ENCODE measurements around the gene HOXC13.

The HOXC13 gene

DNA sequence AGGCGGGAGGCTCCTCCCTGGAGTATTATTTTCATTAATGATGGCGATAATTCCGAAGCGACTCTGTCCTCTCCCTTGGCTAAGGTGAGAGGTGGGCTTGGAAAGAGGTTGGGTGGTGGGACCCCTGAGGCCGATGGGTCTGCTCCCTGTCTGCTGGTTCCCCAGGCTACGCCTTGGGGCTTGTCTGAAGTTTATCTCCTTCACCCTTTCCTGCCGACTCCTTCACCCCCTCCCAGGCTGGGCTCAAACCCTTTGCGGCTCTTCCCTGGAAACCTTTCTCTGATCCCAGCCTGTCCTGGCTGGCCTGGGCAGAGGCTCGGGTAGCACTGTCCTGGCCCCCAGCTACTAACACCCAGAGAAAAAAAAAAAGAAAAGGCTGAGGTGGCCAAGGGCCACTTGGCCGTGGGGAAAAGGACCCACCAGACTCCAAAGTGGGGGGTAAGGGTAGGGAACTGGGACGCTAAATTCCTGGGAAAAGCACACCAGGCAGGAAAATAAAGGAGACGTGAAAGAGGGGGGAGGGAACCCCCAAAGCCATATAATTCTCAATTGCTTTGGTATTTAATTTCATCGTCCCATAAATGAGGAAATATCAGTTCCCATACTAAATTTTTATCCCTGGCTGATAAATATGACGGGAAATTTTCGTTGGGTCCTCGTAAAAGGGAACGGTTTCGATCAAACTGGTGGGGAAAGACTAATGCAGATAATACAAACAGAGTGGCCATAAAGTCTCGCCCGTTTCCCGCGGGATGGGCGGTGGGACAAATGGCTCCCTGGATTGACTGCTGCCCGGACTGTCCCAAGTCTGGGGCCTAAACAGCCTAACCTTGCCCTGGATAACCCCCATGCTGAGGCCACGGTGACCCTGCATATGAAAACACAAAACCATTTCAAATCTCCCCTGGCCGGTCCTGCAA is 44.3 kb downstream of the HOXC13 start:
- DNase-seq: no peak

DNA sequence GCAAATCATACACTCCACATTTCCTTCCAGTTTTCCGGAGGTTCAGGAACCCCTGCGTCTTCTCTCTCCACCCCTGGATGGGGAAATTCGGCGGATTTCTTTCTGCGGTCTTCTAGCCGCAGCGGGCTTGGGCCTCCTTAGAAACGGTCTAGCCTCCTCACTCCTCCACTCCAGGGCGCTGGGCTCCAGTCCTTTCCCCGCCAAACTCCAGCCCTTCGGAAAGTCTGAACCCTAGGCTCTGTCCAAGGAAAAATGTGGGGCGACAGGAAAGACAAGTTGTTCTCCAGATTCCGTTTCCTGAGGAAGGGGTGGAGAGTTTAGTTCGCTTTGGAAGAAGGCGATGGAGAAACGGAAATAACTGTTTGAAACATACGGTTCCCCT is 44.9 kb downstream of the HOXC13 start:
- DNase-seq: no peak

DNA sequence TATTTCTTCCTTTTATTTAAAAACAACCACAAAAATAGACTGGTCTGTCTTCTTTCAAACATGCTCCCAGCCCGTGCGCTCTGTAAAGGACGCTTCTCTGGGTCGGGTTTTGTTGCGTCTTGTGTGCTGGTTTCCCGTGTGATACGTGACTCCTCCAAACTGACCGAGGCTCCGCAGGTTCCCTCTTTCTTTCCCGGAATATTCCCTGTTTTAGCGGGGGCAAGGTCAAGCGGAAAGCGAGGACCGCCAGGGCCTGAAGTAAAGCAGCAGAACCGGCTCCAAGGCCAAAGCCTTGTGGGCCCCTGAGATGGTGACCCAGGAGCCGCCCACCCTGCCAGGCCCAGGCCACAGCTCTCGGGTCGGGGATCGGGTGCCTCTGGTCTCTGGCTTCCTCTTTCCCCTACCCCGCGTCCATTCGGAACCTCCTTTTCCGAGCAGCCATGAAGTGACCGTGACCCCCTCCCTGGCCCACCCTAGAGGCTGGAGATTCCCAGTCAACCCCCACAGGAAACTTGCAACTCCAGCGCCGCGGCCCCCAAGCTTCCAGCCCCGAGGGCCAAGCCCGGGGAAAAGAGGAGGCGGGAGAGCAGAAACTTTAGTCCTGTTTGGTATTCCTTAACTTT is 45.4 kb downstream of the HOXC13 start:
- DNase-seq: no peak

DNA sequence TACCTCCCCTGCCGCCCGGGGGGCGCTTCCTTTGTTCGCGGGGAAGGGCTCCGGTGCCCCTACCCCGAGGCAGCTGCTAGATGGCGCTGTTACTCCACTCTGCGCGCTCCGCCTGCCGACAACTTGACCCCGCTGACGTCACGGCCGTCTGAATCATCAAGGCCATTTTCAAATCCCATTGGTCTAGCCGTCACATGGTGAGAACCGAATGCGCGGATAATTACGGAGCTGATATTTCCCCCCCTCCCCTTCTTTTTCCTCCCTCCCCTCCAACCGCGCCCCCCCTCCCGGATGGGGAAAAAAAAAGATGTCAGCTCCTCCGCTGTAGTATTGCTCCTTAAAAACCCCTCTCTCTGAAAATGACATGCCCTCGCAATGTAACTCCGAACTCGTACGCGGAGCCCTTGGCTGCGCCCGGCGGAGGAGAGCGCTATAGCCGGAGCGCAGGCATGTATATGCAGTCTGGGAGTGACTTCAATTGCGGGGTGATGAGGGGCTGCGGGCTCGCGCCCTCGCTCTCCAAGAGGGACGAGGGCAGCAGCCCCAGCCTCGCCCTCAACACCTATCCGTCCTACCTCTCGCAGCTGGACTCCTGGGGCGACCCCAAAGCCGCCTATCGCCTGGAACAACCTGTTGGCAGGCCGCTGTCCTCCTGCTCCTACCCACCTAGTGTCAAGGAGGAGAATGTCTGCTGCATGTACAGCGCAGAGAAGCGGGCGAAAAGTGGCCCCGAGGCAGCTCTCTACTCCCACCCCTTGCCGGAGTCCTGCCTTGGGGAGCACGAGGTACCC is 46.5 kb downstream of the HOXC13 start, which contains the start of gene HOXC10:
HOXC10 (plus strand) TSS at position 246 of the 791 bp plus-strand sequence; CDS start at position 360, 114 bp downstream.
- peak; percentile 87 for DNase-seq

DNA sequence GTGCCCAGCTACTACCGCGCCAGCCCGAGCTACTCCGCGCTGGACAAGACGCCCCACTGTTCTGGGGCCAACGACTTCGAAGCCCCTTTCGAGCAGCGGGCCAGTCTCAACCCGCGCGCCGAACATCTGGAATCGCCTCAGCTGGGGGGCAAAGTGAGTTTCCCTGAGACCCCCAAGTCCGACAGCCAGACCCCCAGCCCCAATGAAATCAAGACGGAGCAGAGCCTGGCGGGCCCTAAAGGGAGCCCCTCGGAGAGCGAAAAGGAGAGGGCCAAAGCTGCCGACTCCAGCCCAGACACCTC is 47.0 kb downstream of the HOXC13 start:
- no peak for DNase-seq

DNA sequence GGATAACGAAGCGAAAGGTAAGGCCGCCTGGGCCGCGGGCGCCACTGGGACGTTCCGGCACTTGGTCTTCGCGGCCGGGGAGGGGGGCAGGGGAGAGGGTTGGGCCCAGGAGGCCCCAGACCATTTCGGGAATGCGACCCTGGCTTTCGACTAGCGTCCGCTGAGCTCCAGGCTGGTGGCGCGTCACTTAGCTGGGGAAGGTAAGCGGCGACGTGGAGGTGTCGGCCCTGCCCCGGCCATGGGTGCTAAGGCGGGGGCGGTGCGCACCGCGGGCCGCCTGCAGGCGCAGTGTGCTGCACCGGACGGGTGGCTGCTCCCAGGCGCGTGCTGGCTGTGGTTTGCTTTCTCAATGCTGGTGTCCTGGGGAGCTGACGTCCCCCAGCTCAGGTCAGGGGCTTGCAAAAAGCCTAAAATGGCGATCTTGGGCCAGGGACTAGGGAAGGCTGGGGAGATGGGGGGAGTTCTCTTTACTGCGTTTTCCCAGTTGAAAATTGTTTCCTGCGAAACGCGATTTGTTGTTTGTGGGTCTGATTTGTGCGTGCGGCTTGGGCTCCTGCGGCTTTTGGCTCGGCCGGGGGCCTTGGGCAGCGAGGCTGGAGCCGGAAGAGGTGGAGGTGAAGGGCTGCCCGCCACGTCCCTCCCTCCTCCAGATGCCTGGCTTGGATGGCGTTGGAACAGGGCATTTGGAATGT is 47.5 kb downstream of the HOXC13 start:
- no peak for DNase-seq

DNA sequence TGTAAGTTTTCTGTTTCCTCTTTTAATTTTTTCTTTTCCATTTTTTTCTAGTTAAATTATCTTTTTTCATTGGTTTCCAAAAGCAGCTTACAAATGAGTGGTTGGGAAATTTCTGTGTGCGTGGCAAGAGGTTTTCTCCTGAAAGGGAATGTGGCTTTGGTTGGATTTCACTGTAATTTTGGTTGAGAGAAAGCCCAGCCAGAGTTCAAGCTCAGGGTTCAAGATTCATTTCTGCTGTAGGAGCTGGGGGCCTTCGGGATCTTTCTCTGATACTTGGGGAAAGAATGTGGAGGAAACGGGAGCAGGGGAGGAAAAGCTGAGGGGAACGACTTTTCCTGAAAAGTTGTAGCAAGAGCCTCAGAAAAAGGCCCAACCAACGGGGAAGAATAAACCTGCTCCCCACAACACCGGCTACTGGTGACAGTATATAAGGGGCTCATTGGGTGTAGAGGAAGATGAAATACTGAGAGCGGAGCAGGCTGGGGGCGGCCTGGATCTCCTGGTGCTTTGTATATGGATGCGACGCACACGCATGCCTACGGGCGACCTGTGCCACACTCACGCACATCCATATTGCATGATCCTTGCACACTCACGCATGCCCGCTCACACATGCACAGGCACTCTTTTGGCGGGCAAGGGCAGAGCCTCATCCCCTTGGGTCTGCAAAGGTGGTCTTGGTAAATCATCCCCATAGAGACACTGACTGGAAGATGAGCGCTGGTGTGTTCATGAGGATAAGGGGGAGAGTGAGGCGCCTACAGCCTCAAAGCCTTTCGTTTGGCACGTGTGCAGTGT is 48.3 kb downstream of the HOXC13 start:
- DNase-seq: no peak

DNA sequence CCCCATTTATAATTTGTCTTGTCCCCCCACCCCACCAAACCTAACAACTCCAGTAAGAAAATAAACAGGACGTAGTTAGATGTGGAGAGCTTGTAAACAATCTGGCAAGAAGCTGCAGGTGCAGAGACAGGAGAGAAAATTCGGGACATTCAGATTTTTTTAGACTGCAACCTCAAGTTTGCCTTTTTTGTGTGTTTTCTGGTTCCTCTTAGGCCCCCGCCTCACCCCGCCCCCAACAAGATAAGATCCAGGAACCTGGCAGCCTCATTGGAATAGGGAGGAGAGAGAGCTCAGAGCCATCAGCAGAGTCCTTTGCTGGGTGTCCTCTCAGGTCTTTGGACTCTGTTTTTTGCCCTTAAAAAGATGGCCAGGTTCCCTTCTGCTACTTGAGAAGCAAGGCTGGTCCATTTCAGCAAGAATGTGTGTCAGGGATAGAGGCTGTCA is 49.2 kb downstream of the HOXC13 start:
- DNase-seq: no peak

DNA sequence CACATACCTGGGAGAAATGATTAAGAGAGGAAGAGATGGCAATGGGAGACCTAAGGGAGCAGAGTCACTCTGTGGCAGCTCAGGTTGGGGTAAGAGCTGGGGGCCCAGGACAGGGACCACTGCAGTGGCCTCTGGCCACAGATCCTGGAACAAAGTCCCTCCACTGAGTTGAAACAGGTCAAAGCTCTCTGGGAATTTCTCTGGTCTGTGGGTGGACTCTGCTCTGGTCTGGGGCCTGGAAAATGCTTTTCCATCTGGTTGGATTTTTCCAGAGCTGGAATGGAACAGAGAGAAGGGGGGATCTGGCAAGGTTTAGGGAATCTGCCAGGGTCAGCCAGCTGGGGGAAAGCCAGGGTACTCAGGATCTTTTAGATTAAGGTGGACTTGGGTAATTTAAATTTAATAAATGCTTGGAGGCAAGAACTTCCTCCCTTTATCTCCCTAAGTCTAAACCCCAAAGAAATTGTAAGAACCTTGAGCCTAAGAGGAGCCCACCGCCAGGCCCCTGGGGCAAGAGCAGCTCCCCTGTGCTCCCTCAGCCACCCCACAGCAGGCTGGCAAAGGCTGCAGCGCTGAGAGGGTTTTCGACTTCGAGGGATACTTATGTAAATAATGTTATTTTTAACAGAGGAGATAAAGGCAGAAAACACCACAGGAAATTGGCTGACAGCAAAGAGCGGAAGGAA is 50.1 kb downstream of the HOXC13 start:
- DNase-seq: no peak

DNA sequence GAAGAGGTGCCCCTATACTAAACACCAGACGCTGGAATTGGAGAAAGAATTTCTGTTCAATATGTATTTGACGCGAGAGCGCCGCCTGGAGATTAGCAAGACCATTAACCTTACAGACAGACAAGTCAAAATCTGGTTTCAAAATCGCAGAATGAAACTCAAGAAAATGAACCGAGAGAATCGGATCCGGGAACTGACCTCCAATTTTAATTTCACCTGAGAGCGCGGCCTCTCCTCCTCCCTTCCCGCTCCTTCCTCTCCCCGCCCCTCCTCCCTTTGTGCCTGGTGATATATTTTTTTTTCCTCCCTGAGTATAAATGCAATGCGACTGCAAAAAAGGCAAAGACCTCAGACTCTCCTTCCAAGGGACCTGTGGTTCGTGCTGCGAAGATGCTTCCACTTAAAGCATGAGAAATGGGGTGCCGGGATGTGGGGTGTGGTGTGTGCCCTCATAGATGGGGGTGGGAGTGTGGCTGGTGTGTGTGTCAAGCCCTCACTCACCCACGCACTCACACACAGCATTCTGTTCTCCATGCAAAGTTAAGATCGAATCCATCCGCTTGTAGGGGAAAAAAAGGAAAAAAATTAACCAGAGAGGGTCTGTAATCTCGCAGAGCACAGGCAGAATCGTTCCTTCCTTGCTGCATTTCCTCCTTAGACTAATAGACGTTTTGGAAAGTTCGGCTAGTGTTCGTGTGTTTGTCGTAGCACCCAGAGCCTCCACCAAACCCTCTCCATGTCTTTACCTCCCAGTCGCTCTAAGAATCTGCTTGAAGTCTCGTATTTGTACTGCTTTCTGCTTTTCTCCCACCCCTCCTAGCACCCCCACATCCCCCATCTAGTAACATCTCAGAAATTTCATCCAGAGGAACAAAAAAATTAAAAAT is 50.8 kb downstream of the HOXC13 start:
- DNase-seq: no peak

DNA sequence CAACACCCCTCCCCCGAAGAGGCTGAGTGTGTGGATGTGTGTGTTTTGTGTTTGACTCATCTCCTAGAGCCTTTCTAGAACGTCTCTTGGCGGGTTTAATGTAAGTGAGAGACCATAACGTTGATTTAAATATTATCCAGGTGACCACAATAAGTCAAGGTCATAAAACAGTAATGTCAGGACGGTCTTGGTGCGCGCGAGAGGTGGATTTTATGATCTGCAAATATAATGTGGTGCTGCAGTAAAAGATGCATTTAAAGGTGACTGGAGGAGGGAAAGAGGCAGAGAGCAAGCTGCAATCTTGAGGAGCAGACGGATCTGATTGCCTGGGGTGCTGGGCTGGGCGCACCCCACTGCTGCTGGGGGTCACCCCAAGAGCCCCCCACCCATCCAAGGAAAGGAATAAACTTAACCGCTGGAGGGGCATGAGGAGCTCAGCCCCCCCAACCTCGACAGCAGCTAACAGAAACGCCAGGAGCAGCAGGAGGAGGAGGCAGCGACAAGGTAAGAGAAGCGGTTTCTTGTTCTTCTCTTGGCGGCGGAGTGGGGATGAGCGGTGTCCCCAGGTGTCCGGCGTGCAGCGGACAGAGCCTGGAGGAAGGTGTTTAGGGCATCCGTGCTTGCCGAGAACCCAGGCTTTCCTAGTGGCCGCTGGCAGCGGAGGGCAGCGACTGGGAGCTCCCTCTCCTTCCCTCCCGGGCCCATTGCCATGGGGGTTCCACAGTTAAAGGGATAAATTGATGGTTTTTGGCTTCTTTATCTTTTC is 51.9 kb downstream of the HOXC13 start:
- DNase-seq: no peak

DNA sequence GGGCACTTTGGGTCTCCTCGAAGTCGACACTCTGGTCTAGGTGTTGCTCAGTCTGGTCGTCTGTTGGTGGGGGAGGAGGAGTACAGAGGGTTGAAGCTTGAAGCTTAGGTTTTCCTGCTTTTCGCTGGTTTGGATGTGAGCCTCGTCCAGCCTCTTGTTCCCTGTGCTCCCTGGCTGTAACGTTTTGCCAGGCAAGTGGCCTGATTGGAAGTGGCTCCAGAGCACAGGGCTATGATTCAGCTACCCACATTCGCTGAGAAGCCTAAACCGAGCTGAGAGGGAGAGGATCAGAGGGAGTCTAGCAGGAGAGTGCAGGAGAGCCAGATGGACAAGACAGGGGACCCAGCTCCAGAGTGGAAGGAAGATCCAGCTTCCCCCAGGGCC is 52.4 kb downstream of the HOXC13 start:
- no peak for DNase-seq

DNA sequence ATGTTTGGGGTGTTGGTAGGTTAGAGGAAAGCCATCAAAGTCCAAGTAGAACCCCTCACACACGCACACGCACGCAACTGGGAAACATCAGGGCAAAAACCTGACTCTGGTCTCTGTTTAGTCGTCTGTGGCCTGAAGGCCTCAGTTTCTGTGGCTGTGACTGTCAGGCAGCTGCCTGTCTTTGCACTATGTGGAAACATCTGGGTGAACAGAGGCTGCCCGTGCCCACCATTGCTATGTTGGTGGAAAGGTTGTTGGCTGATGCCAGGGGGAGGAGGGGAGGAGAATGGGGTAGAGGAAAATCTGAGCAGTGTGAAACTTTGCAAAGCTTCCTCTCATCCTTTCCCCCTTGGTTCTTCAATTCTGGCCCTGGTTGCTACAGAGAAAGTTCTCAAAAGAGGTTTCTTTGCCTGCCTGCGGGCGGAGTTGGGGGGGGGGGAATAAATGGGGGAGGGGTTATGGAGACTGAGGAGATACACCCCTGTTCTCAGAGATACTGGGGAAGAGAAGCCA is 53.8 kb downstream of the HOXC13 start:
- DNase-seq: no peak

DNA sequence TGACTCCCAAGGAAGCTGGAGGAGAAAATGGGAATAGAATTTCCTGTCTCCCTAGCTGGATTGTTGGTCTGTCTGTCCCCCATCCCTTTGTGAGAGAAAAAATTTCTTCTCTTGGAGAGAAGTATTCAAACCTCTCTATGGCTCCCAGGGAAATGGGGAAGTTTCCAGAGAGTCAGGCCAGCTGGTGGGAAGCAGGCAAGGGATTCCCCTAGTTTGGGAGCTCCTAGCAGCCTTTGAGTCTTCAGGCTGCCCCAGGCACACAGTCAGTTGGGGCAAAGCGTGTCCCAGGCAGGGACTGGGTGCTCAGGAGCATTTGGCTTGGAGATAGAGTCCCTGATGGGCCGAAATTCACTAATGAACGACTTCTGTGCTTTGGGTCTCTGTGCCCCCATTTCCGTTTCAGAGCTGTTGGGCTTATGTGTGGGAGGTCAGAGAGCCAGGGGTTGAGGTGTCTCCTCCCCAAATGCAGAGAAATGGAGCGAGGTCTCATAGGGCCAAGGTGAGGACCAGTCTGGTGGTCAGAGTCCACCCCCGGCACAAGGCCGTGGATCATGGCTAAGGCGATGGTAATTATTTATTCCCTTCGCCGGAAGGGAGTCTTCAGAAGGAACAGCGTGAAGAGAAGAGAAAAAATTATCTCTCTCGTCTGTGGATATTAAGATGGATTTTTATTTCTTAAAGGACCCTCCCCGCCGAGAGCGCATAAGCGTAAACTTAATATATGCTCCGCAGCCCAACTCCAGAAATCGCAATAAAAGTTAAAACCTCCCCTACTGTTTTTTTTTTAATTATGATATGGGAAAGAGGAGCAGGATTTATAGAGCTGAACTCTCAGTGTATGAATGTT is 54.8 kb downstream of the HOXC13 start:
- DNase-seq: no peak

DNA sequence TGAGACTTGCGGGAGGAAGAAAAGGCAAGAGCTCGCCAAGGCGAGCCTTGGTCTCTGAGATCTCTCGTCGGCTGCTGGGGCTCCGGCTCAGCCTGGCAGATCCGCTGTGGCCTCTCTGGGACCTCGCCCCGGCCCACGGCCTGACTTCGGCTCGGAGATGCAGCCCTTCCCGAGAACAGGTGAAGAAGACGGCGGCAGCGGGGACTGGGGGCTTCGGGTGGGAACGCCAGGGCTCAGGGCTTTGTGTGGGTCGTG is 55.3 kb downstream of the HOXC13 start:
- DNase-seq: no peak

DNA sequence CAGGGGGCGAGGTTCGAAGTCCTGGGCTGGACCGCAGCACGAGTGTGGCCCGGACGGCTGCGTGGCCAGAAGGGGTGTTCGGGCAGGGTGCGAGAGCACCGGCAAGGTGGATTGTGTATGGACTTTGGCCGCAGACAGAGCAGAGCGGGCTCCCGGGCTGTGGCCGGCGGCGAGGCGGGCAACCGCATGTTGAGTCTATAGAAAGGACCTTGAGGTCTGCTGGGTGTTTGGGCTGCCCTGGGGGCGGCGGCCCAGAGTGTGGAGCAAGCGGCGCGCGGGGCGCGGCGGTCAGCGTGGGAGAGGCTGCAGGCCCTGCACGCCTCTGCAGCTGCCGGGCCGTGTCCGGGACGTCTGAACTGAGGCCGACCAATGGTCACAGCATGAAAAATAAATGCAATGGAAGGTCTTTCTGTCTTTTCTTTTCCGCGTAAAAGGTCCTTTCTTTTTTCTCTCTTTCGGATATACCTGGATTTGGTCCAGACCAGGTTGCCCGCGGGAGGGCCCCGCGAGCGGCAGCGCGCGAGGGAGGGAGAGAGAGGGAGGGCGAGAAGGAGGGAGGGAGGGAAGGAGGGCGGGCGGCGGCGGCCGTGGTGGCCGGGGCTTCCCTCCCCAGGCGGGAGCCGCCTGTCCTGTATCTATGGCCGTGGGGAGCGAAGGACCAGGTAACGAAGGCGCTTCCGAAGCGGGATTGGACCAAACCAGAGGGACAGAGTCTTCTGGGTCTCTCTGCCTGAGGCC is 55.8 kb downstream of the HOXC13 start:
- DNase-seq: no peak

DNA sequence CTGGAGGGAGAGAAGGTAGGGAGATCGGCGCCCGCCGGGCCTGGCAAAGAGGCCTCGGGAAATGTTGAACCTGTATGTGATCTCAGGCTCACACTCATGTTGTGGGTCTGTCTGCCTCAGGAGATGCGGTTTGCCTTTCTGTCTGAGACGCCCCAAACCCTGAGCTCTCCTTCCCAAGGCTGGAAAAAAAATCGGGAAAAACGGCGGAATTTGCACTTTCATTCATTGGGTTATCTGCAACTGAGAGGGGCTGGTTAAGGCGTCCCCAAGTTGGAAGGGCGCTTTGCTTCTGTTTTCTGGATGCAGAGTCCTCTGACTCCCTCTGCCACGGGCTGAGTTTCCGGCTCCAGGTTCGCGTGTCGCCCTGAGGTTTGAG is 56.4 kb downstream of the HOXC13 start:
- DNase-seq: no peak

All from NCI-H1105 (cell line).